WTC11 (cell line): ENCODE data around the gene ID4.

ENCODE experiments used
- CBFB ChIP-seq: sonication (generic); formaldehyde crosslinking; IDR thresholded peaks from 2 replicates; pipeline ENCODE4 v1.8.1; 2022; ENCODE audit warnings: mild to moderate bottlenecking, low read depth, missing genetic modification reagents
- CTCF ChIP-seq: fragments of 200-600 bp; IDR thresholded peaks from 2 replicates; pipeline ENCODE4 v1.8.0; 2022; ENCODE audit warnings: antibody characterized with exemption
- MAX ChIP-seq: sonication (generic); formaldehyde crosslinking; IDR thresholded peaks from 2 replicates; pipeline ENCODE4 v1.8.0; 2022; ENCODE audit warnings: mild to moderate bottlenecking, missing genetic modification reagents
- SMAD3 ChIP-seq: sonication (generic); formaldehyde crosslinking; IDR thresholded peaks from 2 replicates; pipeline ENCODE4 v1.8.0; 2022; ENCODE audit warnings: missing genetic modification reagents, mild to moderate bottlenecking, borderline replicate concordance
- ZNF232 ChIP-seq: sonication (generic); formaldehyde crosslinking; IDR thresholded peaks from 2 replicates; pipeline ENCODE4 v1.8.0; 2022; ENCODE audit warnings: mild to moderate bottlenecking, missing genetic modification reagents

- TF ChIP-seq CTCF (no peak), SMAD3 (CRISPR knock-in tag) (no peak), MAX (CRISPR knock-in tag) (no peak), CBFB (no peak), ZNF232 (CRISPR knock-in tag) (no peak)
These were observed 8.3 kb downstream of the ID4 start for GRCh38 chr6:19845266-19846041.
